ENCODE data around the gene VAPA.
"Not testable (repeated sequence)": the region's sequence is repeated elsewhere in the genome, so short reads cannot be mapped to it uniquely, and the experiment has no call there.

VAPA gene

GRCh38 chr18:9897129-9897528, 16.7 kb upstream of the VAPA start:
- Histone ChIP-seq H2BK5ac (ENCODE audit: low read depth, low read length, poor library complexity) (no peak overlapping the region), H3K36me3 (ENCODE audit: control insufficient read depth in 1 of 2, insufficient read depth in 2 of 2, low read length in 2 of 2) (no peaks in the 10 kb centered on the region), H3K9me3 (ENCODE audit: insufficient read depth, low read depth, low read length) (no peaks in the 10 kb centered on the region), H3K18ac (ENCODE audit: low read length) (no peak overlapping the region), H3K4me3 (ENCODE audit: low read depth, low read length) (no peak overlapping the region), H3K4ac (ENCODE audit: low read depth, low read length) (no peak overlapping the region), H3K14ac (ENCODE audit: low read length) (no peak overlapping the region), H2AFZ (ENCODE audit: insufficient read depth, low read length, poor library complexity) (no peak overlapping the region), H2BK12ac (ENCODE audit: low read length) (no peak overlapping the region), H3K4me1 (ENCODE audit: control insufficient read depth in 1 of 2, insufficient read depth in 2 of 2, low read length in 2 of 2) (peaks cover 0 to 3% of the 10 kb centered on the region in 2 experiments), H3K27me3 (ENCODE audit: insufficient read depth, low read length) (no peaks in the 10 kb centered on the region), H2BK120ac (ENCODE audit: insufficient read depth, low read length, poor library complexity) (no peak overlapping the region), H4K8ac (ENCODE audit: low read depth, low read length) (no peak overlapping the region), H3K27ac (ENCODE audit: low read depth, low read length) (no peak overlapping the region), H3K23ac (ENCODE audit: low read length) (no peak overlapping the region), H4K91ac (ENCODE audit: low read depth, low read length) (no peak overlapping the region), H3K79me1 (ENCODE audit: low read length) (peaks cover 2% of the 10 kb centered on the region), H4K12ac (ENCODE audit: low read depth, low read length) (no peak overlapping the region), H3K4me2 (ENCODE audit: low read length) (no peak overlapping the region), H2AK5ac (ENCODE audit: low read length) (no peak overlapping the region), H3K9ac (ENCODE audit: low read length) (no peak overlapping the region), H3K79me2 (ENCODE audit: control insufficient read depth, insufficient read depth, low read length, poor library complexity) (no peaks in the 10 kb centered on the region)
- WGBS (ENCODE audit: extremely low coverage, insufficient coverage, insufficient read length): no CpG with 5 or more reads among the region's 5 CpGs
- DNase-seq: no peak

- not testable (repeated sequence) for H4K91ac ChIP-seq (ENCODE audit: low read depth, low read length); H2BK12ac ChIP-seq (ENCODE audit: low read length); H2AK5ac ChIP-seq (ENCODE audit: low read length); H3K4me3 ChIP-seq (ENCODE audit: low read depth, low read length); H3K27ac ChIP-seq (ENCODE audit: low read depth, low read length); H3K9me3 ChIP-seq (ENCODE audit: insufficient read depth, low read depth, low read length); H3K4ac ChIP-seq (ENCODE audit: low read depth, low read length); H3K18ac ChIP-seq (ENCODE audit: low read length); H3K79me1 ChIP-seq (ENCODE audit: low read length); H3K9ac ChIP-seq (ENCODE audit: low read length); H4K8ac ChIP-seq (ENCODE audit: low read depth, low read length); H3K79me2 ChIP-seq (ENCODE audit: control insufficient read depth, insufficient read depth, low read length, poor library complexity); H4K12ac ChIP-seq (ENCODE audit: low read depth, low read length); H3K36me3 ChIP-seq (ENCODE audit: control insufficient read depth in 1 of 2, insufficient read depth in 2 of 2, low read length in 2 of 2); H3K23ac ChIP-seq (ENCODE audit: low read length); H3K27me3 ChIP-seq (ENCODE audit: insufficient read depth, low read length); DNase-seq; H2AFZ ChIP-seq (ENCODE audit: insufficient read depth, low read length, poor library complexity); H3K4me1 ChIP-seq (ENCODE audit: control insufficient read depth in 1 of 2, insufficient read depth in 2 of 2, low read length in 2 of 2); H2BK5ac ChIP-seq (ENCODE audit: low read depth, low read length, poor library complexity); H2BK120ac ChIP-seq (ENCODE audit: insufficient read depth, low read length, poor library complexity); H3K14ac ChIP-seq (ENCODE audit: low read length); H3K4me2 ChIP-seq (ENCODE audit: low read length)
- WGBS (ENCODE audit: extremely low coverage, insufficient coverage, insufficient read length): no CpG with 5 or more reads among the region's 10 CpGs
Measured at GRCh38 chr18:9897787-9898291, 16.0 kb upstream of the VAPA start.

- Histone ChIP-seq H3K14ac (ENCODE audit: low read length) (no peak overlapping the region), H4K8ac (ENCODE audit: low read depth, low read length) (no peak overlapping the region), H2BK12ac (ENCODE audit: low read length) (no peak overlapping the region), H2AK5ac (ENCODE audit: low read length) (no peak overlapping the region), H3K4me3 (ENCODE audit: low read depth, low read length) (no peak overlapping the region), H3K23ac (ENCODE audit: low read length) (no peak overlapping the region), H3K4me1 (ENCODE audit: control insufficient read depth in 1 of 2, insufficient read depth in 2 of 2, low read length in 2 of 2) (peaks cover 0 to 5% of the 10 kb centered on the region in 2 experiments), H4K91ac (ENCODE audit: low read depth, low read length) (no peak overlapping the region), H2BK120ac (ENCODE audit: insufficient read depth, low read length, poor library complexity) (no peak overlapping the region), H3K27me3 (ENCODE audit: insufficient read depth, low read length) (no peaks in the 10 kb centered on the region), H3K18ac (ENCODE audit: low read length) (no peak overlapping the region), H2AFZ (ENCODE audit: insufficient read depth, low read length, poor library complexity) (no peak overlapping the region), H3K27ac (ENCODE audit: low read depth, low read length) (peak overlapping the region; percentile 73), H3K9me3 (ENCODE audit: insufficient read depth, low read depth, low read length) (no peaks in the 10 kb centered on the region), H2BK5ac (ENCODE audit: low read depth, low read length, poor library complexity) (no peak overlapping the region), H3K36me3 (ENCODE audit: control insufficient read depth in 1 of 2, insufficient read depth in 2 of 2, low read length in 2 of 2) (no peaks in the 10 kb centered on the region), H3K4me2 (ENCODE audit: low read length) (no peak overlapping the region), H3K9ac (ENCODE audit: low read length) (no peak overlapping the region), H3K79me1 (ENCODE audit: low read length) (peaks cover 2% of the 10 kb centered on the region), H3K79me2 (ENCODE audit: control insufficient read depth, insufficient read depth, low read length, poor library complexity) (no peaks in the 10 kb centered on the region), H4K12ac (ENCODE audit: low read depth, low read length) (no peak overlapping the region), H3K4ac (ENCODE audit: low read depth, low read length) (no peak overlapping the region)
- WGBS (ENCODE audit: extremely low coverage, insufficient coverage, insufficient read length): 100% methylated on average over 2 of the region's 11 CpGs
- DNase-seq: peak; percentile 80 to 87
Measured at GRCh38 chr18:9898792-9899549, 14.8 kb upstream of the VAPA start.

GRCh38 chr18:9899550-9899930, 14.3 kb upstream of the VAPA start:
- not testable (repeated sequence) for H4K91ac ChIP-seq (ENCODE audit: low read depth, low read length); H3K4me2 ChIP-seq (ENCODE audit: low read length); H2BK12ac ChIP-seq (ENCODE audit: low read length); H3K79me2 ChIP-seq (ENCODE audit: control insufficient read depth, insufficient read depth, low read length, poor library complexity); H3K9ac ChIP-seq (ENCODE audit: low read length); H3K18ac ChIP-seq (ENCODE audit: low read length); H3K9me3 ChIP-seq (ENCODE audit: insufficient read depth, low read depth, low read length); H3K4ac ChIP-seq (ENCODE audit: low read depth, low read length); H2BK5ac ChIP-seq (ENCODE audit: low read depth, low read length, poor library complexity); H2AK5ac ChIP-seq (ENCODE audit: low read length); H3K79me1 ChIP-seq (ENCODE audit: low read length); H2BK120ac ChIP-seq (ENCODE audit: insufficient read depth, low read length, poor library complexity); H3K27me3 ChIP-seq (ENCODE audit: insufficient read depth, low read length); H2AFZ ChIP-seq (ENCODE audit: insufficient read depth, low read length, poor library complexity); H3K14ac ChIP-seq (ENCODE audit: low read length); H4K12ac ChIP-seq (ENCODE audit: low read depth, low read length); H3K4me1 ChIP-seq (ENCODE audit: control insufficient read depth in 1 of 2, insufficient read depth in 2 of 2, low read length in 2 of 2); H3K4me3 ChIP-seq (ENCODE audit: low read depth, low read length); H3K23ac ChIP-seq (ENCODE audit: low read length); H3K36me3 ChIP-seq (ENCODE audit: control insufficient read depth in 1 of 2, insufficient read depth in 2 of 2, low read length in 2 of 2); DNase-seq; H4K8ac ChIP-seq (ENCODE audit: low read depth, low read length)
- H3K27ac ChIP-seq (ENCODE audit: low read depth, low read length): peak overlapping the region; percentile 57
- WGBS (ENCODE audit: extremely low coverage, insufficient coverage, insufficient read length): no CpG with 5 or more reads among the region's 1 CpG
